ENCODE measurements around the gene SMIM33.
"Not testable (repeated sequence)": the region's sequence is repeated elsewhere in the genome, so short reads cannot be mapped to it uniquely, and the experiment has no call there.

SMIM33 gene

DNA sequence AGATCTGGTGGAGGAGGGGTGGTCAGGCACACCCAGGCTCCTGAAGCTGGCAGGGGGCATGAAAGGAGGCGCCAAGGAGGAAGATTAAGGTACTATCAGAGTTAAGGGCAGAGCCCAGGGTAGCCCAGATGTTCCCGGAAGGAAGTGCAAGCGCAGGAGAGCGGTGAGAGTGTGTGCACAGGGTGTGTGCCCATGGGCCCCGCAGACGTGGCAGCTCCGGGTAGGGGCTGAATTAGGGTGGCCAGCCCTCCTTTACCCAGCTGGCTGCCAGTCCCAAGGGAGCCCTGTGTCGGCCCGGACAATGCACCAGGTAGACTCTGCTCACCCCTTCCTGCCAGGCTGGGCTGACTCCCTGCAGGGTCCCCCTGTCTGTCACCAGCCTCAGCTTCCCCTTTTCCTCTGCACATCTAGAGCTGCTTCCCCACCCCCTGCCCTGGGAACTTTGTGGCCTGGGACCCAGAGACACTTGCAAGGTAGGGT lies at the start of gene SMIM33:
Gene SMIM33 (plus strand): TSS at position 184 of the 480 bp plus-strand sequence. CDS start 118 bp downstream, at position 302.
- no peak for DNase-seq (ENCODE audit: low read depth in 2 of 2, low spot score in 1 of 2)

DNA sequence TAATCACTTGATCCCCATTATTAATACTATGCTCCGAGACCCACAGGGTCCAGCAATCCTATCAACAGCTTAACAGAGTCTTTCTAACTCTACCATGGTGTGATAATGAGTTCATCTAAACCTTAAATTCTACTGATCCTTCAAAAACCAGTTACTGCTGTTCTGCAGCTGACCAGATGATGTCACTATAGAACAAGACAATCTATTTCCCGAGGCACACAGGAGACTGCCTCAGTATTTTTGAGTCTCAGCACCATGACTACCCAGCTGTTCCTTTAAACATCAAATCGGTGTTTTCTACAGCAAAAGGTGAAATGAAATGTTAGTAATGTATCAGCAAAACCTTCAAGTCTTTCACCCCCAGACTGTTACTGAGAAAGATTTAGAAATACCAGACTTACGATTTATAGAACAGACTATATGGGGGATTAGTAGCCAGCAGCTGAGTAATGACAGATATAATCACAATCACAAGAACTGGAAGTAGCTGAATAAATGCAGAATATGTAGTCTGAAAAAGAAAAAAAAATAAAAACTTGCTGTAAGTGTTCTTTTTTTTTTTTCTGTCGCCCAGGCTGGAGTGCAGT lies 48.4 kb upstream of the SMIM33 start:
- DNase-seq (ENCODE audit: low read depth in 2 of 2, low spot score in 1 of 2): no peak

DNA sequence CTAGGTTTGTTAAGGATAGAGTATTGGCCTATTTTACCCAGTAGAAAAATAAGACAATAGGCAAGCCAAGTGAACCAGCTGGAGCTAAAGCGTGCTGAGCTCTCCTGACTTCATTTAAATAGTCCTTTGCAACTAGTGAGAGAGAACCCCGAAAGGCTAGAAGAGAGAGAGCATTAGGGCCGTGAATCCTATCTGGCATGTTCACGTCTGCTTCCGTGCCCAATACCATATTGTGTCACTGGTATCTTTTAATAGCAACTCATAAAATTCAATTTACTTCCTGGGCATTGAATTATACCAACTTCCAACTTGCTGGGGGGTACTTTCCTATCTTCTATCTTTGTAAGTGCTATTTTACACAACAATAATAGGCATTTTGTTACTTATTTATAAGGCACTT lies 45.3 kb upstream of the SMIM33 start:
- DNase-seq (ENCODE audit: low read depth in 2 of 2, low spot score in 1 of 2): no peak

DNA sequence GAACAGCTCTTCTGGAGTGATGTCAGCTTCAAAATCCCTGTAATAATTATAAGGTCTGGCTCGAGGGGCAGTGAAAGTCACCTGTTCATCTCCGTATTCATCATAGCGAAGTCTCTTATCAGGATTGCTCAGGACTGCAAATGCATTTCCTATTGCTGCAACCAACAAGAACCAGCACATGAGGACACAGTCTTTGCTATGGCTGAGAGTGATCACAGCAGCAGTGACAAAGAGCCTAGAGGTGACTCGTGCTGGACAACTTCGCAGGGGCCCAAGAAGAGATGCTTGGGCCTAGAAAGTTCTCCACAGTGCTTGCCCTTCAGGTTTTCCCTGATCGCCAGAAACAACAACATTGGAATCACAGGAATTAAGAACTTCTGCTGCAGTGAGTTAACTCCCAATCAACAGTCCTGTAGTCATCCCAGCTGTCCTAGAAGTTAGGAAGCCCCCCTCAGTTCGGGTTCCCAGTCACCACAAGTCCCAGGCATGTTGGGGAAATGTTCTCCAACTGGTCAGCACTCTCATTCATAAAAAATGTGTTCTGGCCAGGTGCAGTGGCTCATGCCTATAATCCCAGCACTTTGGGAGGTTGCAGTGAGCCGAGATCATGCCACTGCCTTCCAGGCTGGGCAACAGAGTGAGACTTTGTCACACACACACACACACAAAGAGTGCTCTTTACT lies 44.5 kb upstream of the SMIM33 start:
- no peak for DNase-seq (ENCODE audit: low read depth in 2 of 2, low spot score in 1 of 2)

DNA sequence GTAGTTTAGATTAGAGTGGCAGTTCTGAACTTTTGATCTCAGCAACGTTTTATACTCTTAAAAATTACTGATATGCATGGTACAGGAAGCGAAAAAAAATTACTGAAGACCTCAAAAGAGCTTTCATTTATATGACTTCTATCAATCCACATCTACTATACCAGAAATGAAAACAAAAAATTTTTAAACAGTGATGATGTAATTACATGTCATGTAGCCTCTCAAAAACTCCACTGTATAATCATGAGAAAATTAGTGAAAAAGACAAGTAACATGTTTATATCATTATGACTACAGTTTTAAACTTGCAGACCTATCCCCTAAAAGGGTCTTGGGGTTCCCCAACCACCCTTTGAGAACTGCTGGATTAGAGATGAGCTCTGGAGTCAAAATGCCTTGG lies 40.8 kb upstream of the SMIM33 start:
- no peak for DNase-seq (ENCODE audit: low read depth in 2 of 2, low spot score in 1 of 2)

DNA sequence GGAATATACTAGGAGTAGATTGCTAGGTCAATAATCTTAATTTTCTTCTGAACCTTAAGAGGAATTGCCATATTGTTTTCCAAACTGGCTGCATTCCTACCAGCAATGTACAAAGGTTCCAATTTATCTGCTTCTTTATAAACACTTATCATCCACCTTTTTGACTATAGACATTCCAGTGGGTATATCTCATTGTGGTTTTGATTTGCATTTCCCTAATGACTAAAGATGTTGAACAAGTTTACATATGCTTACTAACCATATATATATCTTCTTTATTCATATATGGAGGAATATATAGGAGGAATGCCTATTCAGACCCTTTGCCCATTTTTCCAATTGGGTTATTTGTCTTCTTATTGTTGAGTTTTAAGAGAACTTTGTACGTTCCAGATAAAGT lies 39.1 kb upstream of the SMIM33 start:
- no peak for DNase-seq (ENCODE audit: low read depth in 2 of 2, low spot score in 1 of 2)

DNA sequence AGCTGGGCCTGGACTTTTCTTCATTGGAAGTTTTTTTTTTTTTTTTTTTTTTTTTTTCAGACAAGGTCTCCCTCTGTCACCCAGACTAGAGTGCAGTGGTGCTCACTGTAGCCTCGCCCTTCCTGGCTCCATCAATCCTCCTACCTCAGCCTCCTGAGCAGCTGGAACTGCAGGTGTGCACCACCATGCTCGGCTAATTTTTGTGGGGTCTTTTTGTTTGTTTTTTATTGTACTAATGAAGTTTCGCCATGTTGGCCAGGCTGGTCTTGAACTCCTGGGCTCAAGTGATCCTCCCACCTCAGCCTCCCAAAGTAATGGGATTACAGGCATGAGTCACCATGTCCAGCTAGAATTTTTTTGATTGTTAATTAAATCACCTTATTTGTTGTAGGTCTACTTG lies 35.1 kb upstream of the SMIM33 start:
- no peak for DNase-seq (ENCODE audit: low read depth in 2 of 2, low spot score in 1 of 2)

DNA sequence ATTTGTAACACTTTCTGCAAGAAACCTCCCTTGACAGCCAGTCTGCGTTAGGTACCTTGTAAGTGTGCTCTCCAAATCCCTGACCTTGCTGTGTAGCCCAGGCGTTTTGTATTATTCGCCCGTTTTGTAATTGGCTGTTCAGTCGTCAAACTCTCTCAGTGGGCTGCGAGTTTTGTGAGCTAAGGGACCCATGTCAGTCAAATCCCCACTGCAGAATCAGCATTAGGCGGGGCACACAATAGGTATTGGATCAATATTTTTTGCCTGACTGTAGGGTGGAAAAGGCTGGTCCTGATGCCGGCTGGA lies 32.1 kb upstream of the SMIM33 start:
- no peak for DNase-seq (ENCODE audit: low read depth in 2 of 2, low spot score in 1 of 2)

DNA sequence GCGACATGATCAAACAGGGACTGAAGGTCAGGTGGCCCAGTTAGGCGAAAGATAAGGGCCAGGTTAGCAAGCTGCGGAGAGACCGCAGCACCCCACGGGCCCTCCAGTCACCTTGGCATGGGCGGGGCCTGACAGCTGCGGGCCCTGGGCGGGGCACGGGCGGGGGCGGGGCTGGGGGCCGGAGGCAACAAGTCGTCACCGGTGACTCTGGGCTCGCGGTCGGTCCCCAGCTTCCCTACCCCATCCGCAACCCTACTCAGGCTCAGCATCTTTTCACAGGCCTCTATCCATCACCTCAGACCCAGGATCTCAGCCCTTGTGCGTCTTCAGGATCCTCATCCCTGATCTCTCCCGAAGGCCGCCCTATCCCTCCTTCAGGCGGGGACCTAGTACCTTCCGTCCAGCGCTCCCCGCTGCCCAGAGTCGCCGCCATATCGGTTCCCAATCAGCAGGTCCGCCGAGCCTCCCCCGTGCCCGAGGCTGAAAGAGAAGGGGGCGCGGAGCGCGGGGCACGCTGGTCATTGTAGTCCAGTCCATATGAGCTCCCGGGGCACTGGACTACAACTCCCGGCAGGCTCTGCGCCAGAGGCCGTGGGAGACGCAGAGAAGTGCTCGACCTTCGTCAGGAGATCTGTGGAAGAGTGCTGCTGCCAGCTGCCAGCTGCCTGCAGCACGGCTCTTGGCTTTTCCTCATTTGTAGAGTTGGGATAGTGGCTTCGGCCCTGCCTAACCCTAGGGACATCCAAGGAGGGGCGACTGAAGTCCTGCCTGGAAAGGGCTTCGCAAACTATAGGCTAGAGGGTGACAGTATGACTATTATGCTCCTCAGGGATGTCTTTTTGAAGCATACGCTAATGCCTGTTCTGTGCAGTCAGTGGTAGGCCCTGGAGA lies 31.5 kb upstream of the SMIM33 start, which contains the start of gene DNAJC18:
Gene DNAJC18 (minus strand): TSS at position 513 of the 891 bp plus-strand sequence. CDS start 80 bp downstream, at position 433.
- peak; percentile 68 to 76 for DNase-seq (ENCODE audit: low read depth in 2 of 2, low spot score in 1 of 2)

DNA sequence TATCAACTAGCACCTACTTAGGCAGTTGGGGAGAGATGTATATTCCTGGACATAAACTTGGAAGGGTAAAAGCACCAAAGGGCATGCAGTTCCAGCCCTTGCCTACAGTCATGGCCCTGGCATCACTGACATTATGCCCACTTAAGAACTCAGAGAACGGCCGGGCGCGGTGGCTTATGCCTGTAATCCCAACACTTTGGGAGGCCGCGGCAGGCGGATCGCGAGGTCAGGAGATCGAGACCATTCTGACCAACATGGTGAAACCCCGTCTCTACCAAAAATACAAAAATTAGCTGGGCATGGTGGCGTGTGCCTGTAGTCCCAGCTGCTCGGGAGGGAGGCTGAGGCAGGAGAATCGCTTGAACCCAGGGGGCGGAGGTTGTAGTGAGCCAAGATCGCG lies 30.4 kb upstream of the SMIM33 start:
- DNase-seq (ENCODE audit: low read depth in 2 of 2, low spot score in 1 of 2): not testable (repeated sequence)

DNA sequence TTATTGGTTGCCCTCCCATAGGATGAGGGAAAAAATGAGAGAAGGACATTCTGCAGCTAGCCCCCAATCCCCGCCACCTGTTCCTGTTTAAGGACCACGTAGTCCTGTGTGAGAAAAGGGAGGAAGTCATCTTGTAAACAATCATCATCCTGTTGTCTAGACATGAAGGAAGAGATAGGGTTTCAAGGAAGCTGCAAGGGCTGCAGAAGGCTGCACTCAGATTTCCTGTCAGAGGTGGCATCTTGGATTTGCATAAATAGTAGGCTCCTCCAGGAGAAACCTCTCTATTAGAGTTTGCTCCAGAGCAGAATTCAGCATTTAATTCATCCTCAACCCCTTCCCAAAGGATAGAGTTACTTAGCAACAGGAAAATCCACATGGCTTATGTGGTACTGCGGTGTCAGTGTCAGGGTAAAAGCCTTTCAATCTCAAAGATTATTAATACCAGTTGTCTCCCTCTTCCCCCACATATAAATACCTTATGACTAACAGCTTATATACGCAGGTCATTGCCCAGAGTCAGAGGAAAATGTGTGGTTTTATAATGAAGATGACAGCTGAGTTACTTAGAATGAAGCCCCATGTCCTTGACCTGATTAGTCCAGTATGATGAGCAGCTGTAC lies 26.9 kb upstream of the SMIM33 start:
- no peak for DNase-seq (ENCODE audit: low read depth in 2 of 2, low spot score in 1 of 2)

DNA sequence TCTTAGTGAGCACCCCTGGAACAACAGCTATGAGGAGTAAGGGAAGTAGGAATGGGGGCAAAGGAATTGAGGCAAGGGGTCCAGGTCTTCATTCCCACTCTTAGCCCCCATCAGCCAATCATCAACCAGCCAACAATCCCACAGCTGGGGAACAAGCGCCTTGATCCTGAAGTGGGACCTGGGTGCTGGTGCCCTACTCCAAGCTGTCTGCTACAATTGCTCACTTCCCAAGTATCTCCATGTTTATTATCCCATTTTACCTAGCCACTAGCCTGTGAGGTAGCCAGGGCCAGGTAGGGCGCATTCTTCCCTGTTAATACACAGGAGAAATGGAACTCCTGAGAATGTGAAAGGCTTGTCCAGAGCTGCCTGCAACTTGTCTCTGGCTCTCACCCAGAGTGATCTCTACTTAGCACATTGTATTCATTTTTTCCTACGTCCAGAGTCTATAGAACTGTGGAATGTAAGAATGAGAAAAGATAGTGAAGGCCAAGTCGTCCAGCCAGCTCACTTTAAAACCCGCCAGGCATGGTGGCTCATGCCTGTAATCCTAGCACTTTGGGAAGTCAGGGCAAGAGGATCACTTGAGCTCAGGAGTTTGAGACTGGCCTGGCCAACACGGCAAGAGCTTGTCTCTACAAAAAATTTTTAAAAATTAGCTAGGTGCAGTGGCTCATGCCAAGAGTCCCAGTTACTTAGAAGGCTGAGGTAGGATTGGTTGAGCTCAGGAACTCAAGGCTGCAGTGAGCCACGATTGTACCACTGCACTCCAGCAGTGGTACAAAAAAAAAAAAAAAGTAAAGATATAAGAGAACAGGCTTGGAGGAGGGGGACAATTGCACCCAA lies 25.3 kb upstream of the SMIM33 start:
- DNase-seq (ENCODE audit: low read depth in 2 of 2, low spot score in 1 of 2): no peak

DNA sequence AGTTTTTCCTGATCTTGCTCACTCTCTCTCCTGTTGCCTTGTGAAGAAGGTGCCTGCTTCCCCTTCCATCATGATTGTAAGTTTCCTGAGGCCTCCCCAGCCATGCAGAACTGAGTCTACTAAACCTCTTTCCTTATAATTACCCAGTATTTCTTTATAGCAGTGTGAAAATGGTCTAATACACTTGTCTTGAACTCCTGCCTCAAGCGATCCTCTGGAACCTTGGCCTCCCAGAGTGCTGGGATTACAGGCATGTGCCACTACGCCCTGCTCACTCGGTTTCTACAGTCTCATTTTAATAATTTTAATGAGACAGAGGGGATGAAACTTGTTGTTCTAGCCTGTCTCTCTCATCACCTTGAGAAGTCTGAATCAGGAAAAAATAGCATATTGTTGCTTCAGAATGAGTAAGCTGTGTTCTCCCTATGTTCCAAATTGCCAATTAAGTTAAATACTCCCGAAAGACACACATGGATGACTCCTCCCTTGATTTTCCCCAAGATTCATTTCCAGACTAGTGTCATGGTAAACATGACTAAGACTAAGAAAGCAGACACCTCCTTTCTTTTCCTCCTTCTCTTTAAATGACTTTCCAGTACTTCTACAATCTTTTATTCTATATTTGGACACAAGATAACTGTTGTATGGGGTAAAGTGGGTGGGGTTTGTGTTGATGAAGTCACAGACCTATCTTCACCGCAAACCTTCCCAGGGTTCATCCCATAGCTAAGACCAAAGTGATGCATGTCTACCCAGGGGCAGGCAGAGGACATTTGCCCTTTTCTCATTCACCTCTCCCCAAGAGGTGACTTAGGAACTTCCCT lies 23.6 kb upstream of the SMIM33 start:
- DNase-seq (ENCODE audit: low read depth in 2 of 2, low spot score in 1 of 2): no peak

DNA sequence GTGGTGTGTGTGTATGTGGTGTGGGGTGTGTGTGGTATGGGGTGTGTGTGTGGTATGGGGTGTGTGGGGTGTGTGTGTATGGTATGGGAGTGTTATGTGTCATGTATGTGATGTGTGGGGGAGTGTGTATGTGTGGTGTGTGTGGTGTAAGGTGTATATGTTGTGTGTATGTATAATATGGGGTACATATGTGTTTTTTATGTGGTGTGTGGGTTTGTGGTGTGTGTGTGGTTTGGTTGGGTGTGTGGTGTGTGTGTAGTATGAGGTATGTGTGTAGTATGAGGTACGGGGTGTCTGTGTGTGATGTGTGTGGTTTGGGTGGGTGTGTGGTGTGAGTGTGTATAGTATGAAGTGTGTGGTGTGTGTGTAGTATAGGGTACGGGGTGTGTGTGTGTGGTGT lies 19.6 kb upstream of the SMIM33 start:
- DNase-seq (ENCODE audit: low read depth in 2 of 2, low spot score in 1 of 2): no peak

DNA sequence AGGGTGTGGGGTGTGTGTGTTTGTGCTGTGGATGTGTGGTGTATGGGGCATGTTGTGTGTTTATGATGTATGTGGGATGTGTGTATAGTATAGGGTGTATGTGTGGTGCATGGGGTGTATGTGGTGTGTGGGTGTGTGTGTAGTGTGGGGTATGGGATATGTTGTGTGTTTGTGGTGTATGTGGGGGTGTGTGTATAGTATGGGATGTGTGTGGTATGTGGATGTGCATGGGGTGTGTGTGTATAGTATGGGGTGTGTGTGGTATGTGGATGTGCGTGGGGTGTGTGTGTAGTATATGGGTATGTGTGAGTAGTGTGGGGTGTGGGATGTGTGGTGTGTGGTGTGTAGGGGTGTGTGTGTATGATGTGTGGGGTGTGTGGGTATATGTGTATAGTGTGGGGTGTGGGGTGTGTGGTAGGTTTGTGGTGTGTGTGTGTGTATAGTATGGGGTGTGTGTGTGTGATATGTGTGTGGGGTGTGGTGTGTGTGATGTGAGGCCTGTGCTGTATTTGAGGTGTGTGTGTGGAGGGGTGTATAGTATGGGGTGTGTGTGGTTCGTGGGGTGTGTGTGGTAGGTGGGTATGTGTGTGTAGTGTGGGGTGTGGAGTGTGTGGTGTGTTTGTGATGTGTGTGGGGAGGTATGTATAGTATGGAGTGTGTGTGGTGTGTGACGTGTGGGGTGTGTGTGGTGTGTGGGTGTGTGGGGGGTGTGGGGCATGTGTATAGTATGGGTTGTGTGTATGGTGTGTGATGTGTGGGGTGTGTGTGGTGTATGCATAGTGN lies 18.7 kb upstream of the SMIM33 start:
- DNase-seq (ENCODE audit: low read depth in 2 of 2, low spot score in 1 of 2): no peak

DNA sequence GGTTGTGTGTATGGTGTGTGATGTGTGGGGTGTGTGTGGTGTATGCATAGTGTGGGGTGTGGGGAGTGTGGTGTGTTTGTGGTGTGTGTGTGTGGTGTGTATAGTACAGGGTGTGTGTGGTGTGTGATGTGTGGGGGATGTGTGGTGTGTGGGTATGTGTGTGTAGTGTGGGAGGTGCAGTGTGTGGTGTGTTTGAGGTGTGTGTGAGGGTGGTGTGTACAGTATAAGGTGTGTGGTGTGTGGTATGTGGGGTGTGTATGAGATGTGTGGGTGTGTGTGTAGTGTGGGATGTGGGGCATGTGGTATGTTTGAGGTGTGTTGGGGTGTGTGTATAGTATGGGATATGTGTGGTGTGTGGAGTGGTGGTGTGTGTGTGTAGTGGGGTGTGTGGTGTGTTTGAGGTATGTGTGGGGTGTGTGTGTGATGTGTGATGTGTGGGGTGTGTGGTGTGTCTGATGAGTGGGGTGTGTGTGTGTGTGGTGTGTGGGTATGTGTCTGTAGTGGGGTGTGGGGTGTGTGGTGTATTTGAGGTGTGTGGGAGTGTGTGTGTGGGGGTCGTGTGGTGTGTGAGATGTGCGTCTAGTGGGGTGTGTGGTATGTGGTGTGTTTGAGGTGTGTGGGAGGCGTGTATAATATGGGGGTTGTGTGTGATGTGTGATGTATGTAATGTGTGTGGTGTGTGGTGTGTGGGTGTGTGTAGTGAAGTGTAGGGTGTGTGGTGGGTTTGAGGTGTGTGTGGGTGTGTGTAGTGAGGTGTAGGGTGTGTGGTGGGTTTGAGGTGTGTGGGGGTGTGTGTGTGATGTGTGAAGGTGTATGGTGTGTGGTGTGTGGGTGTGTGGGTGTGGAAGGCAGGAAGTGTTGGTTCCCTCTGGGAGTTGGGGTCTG lies 16.9 kb upstream of the SMIM33 start:
- peak; percentile 34 to 40 for DNase-seq (ENCODE audit: low read depth in 2 of 2, low spot score in 1 of 2)

DNA sequence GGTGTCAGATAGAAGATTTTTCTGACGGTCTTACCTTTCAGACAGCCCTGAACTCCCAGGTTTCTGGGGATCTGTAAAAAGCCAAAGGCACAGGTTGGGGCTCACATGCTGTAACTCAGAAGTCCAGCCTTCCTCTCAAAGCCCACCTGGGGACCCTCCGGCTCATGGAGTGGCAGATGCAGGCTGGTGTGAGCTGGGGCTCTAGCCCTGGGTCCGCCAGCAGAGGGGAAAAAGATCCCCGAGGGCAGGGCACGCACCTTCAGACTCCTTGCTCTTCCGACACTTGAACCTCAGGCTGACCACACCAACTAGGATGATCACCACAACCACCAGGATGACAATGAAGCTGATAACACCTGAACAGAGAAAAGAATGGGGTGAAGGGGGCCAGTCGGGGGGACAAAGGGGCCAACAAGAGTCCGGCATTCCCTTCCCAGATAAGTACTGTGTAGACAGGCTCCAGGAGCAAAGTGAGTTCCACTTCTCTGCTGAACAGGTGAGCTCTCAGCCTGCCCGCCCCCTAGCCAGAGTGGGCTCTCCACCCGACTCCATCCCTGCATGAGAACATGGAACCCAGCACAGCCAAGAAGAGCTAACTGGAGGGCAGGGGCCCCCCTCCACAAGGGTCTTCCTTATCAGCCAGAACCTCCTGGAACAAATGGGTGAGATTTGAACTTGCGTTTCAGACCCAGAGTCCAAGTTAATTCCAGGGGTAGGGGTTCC lies 16.1 kb upstream of the SMIM33 start:
- DNase-seq (ENCODE audit: low read depth in 2 of 2, low spot score in 1 of 2): no peak

All from stimulated activated CD8-positive, alpha-beta memory T cell treated with anti-CD3 and anti-CD28 coated beads, Interleukin-4, amount 100 ng/mL, for 4 hours (primary cell).